GM21529 (cell line): ENCODE measurements around the gene RABEP1.
"Not testable (repeated sequence)": the region's sequence is repeated elsewhere in the genome, so short reads cannot be mapped to it uniquely, and the experiment has no call there.

Source experiments
- ATAC-seq: cut with Tn5 transposase; IDR thresholded peaks from one replicate; pipeline ENCODE4 v1.9.1; 2021; ENCODE audit not compliant: unreplicated experiment

RABEP1 gene

GRCh38 chr17:5419356-5419958 lies 137.4 kb downstream of the RABEP1 start, which contains the start of gene NUP88:
Gene NUP88, minus strand, starts transcription at chr17:5419662. Its CDS starts 12 bp downstream, at chr17:5419650.
- peak; percentile 83 for ATAC-seq

GRCh38 chr17:5419959-5420653 lies 138.0 kb downstream of the RABEP1 start, which contains the start of gene RPAIN:
Gene RPAIN, plus strand, starts transcription at chr17:5420182. Its CDS starts 29 bp downstream, at chr17:5420211.
- ATAC-seq, result peak; percentile 61

DNA sequence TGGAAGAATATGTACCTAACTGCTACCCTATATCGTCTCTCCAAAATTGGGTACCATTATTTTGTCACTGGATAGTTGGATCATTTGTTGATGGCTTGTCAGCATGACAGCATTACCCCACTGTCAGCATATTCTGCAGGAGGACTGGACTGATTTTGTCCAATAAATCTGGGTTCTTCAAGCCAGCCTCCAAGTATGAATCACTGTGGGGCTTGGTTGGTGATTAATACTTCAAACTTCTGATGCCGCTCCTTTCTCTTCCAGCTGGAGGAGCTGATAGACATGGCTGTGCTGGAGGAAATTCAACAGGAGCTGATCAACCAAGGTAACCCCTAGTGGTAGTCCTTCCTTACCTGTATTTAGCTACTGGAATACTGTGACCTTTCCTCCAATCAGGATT lies 140.4 kb downstream of the RABEP1 start:
- ATAC-seq, result no peak

DNA sequence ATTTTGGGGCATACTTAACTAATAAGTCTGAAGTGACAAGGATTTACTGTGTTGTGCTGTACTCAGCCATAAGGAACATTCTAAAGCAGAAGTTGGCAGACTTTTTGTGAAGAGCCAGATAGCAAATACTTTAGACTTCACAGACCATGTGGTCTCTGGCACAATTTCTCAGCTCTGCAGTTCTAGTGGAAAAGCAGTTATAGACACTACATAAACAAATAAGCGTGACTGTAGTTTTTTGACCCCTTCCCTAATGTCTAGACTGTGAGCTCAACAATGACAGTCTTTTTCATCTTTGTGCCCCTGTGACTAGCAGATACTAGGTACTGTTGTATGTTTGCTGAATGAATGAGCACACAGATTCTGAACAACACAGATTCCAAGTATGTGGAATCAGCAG lies 142.8 kb downstream of the RABEP1 start:
- ATAC-seq, result no peak

GRCh38 chr17:5425826-5426225 lies 143.7 kb downstream of the RABEP1 start:
- ATAC-seq, result no peak

GRCh38 chr17:5429191-5429887 lies 147.3 kb downstream of the RABEP1 start:
- no peak for ATAC-seq

DNA sequence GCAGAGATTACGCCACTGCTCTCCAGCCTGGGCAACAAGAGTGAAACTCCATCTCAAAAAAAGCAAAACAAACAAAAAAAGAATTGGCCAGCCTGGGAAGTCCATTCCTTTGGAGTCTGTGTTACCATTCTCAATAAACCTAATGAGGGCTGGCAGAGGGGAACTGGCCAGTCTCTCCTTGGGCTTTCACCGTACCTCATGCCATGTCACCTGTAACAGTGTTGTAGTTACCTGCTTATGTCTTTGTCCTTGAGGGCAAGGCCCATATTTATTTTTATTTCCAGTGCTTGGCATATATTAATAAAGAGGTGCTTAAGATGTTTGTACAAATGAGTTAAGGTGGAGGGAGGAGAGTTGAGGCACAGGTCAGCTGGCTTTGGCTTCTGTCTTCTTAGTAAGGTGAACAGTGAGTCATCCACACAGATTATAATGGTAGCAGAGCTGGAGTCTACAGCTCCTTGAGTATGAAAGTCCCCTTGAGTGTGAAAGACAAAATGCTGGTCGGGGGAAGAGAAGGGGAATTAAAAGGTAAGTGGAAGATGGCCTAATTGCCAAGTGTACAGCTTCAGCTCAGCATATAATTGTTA lies 148.4 kb downstream of the RABEP1 start:
- ATAC-seq, result no peak

DNA sequence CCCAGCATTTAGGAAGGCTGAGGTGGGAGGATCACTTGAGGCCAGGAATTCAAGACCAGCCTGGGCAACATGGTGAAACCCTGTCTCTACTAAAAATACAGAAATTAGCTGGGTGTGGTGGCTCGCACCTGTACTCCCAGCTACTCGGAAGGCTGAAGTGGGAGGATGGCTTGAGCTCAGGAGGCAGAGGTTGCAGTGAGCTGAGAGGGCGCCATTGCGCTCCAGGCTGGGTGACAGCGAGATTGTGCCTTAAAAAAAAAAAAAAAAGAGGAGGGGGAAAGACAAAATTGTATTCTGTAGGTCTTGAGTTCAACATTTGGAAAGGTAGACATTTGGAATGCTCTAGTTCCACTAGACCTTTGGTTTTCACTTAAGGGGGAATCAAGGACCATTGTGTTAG lies 149.2 kb downstream of the RABEP1 start:
- not testable (repeated sequence) for ATAC-seq

- ATAC-seq, result no peak
Observed at GRCh38 chr17:5431949-5432556, 150.0 kb downstream of the RABEP1 start.

GRCh38 chr17:5434984-5435383 lies 152.9 kb downstream of the RABEP1 start:
- ATAC-seq, result no peak
